ENCODE measurements around the gene MADD.
"Not testable (repeated sequence)": the region's sequence is repeated elsewhere in the genome, so short reads cannot be mapped to it uniquely, and the experiment has no call there.

The MADD gene

DNA sequence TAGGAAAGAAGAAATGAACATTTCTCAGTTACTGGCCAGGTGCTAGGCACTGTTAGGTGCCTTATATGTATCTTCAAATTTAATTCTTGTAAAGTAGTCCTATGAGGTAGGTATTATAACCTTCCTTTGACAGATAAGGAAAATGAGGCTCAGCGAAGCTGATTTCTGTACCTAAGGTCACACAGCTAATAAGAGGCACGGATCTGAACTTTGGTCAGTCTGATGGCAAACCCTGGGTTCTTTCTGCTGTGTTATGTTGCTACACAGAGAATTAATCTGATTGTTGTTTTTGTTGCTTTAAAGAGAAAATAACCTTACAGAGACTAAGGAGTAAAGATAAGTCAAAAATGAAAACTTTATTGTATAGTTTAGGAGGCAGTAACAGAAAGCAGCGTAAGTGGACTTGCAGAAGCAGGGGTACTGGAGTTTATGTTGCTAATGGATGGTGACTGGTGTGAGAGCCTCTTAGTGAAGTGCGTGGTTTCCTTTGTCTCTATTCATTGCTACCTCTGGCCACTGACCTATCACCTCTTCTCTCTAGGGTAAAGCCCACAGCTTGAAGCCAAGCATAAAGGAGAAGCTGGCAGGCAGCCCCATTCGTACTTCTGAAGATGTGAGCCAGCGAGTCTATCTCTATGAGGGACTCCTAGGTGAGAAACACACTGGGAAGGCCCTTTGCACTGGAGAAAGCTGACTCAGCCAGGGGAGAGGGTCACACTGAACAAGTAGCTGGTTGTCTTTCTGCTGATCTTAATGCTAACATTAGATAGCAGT lies 38.3 kb downstream of the MADD start:
- DNase-seq (ENCODE audit: low read depth), result no peak
- no peak for TF ChIP-seq CTCF (IDR thresholded peaks at IDR 0.05; ENCODE audit: low read length, missing control alignments)

DNA sequence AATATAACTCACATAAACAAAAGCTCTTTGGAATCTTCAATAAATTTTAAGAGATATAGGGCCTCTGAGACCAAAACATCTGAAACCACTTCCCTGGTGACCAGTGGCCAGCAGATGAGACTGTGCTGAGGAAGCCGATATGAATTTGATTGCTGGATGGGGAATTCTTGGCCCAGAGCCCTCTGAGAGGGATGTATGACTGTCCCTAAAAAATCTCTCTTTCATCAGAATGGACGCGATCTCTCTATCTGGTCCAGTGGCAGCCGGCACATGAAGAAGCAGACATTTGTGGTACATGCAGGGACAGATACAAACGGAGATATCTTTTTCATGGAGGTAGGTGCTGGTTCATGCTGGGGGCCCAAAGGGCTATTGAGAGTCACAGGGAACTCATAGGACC lies 45.1 kb downstream of the MADD start:
- no peak overlapping the region for H3K4me3 ChIP-seq (replicated peaks; ENCODE audit: low read depth, low read length)
- no peak for DNase-seq (ENCODE audit: low read depth)
- no peak for TF ChIP-seq CTCF (IDR thresholded peaks at IDR 0.05; ENCODE audit: low read length, missing control alignments)

More for the DNA sequence above, 38.3 kb downstream of the MADD start:
- no peak overlapping the region for H3K4me3 ChIP-seq (replicated peaks; ENCODE audit: low read depth, low read length)

DNA sequence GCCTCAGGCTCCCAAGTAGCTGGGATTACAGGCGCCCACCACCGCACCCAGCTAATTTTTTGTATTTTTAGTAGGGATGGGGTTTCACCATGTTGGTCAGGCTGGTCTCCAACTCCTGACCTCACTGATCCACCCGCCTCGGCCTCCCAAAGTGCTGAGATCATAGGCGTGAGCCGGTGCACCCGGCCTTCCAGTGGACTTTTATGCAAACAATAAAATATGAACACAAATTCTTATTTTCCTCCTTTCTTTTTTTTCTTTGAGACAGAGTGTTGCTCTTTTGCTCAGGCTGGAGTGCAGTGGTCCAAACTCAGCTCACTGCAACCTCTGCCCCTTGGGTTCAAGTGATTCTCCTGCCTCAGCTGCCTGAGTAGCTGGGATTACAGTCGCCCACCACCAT lies 46.6 kb downstream of the MADD start:
- DNase-seq (ENCODE audit: low read depth); H3K4me3 ChIP-seq (replicated peaks; ENCODE audit: low read depth, low read length): not testable (repeated sequence)

DNA sequence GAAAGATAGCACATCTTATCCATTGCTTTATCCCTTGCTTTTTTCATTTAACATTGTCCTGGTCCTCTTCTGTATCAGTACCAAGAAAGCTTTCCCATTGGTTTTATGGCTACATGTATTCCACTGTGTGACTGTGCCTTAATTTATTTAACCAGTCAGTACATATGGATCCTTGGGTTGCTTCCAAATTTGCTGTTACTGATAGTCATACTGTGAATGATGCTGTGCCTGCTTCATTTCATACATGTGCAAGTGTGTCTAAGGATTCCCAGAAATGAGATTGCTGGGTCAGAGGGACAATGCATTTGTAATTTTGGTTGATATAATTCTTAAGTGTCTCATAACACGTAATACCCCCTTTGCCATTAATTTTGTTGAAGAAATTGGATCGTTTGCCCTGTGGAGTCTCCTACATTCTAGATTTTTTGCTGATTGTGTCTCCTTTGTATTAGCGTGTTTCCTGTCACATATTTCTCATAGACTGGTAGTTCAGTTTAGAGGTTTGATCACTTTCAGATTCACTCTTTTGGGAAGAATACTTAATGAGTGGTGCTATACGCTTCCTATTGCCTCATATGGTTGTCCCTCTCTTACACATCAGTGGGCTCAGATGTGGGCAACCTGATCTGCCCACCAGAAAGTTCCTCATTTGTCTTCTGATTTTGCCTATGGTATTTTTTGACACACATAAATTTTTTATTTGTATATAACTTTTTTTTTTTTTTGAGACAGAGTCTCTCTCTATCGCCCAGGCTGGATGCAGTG lies 47.3 kb downstream of the MADD start:
- H3K4me3 ChIP-seq (replicated peaks; ENCODE audit: low read depth, low read length), result no peak overlapping the region
- DNase-seq (ENCODE audit: low read depth), result no peak
- no peak for TF ChIP-seq CTCF (IDR thresholded peaks at IDR 0.05; ENCODE audit: low read length, missing control alignments)

GRCh38 chr11:47318166-47318565 lies 48.2 kb downstream of the MADD start:
- DNase-seq (ENCODE audit: low read depth), result no peak
- TF ChIP-seq CTCF (IDR thresholded peaks at IDR 0.05; ENCODE audit: low read length, missing control alignments), result no peak
- no peak overlapping the region for H3K4me3 ChIP-seq (replicated peaks; ENCODE audit: low read depth, low read length)

- H3K4me3 ChIP-seq (replicated peaks; ENCODE audit: low read depth, low read length), result no peak overlapping the region
- TF ChIP-seq CTCF (IDR thresholded peaks at IDR 0.05; ENCODE audit: low read length, missing control alignments), result no peak
- DNase-seq (ENCODE audit: low read depth), result no peak
These were observed 54.6 kb downstream of the MADD start for GRCh38 chr11:47324520-47324919.

DNA sequence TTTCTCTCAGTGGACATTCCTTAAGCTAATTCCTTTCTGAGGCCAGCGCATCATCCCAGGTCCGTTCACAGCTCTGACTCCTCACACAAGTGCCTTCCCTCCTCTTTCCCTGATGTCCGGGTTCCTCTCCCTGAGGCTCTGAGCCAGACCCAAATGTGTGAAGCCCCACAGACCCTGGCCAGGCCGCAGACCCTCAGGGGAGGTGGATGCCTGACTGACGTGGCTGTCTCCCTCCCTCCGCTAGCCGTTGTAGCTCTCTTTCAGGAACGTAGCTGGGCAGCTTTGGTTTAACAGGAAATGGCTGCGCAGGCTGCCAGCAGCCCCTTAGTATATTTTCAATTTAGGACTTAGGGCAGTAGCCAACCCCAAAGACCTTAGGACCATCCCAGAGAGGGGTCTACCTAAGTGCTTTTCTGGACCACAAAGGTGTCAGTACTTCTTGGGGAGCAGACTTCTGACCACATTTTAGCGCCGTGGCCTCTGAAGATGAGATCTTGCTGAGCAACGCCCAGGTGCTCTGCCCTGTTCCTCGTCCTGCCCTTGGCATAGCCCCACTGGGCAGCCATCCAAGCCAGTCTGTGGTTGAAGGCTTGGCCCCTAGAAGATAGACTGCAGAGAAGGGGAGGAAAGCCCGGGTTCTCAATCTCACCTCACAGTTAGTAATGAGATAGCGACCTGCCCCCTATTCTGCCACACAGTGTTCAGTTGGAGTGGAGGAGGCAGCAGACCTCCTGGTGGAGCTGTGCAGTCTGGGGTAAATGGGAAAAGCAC lies 55.5 kb downstream of the MADD start:
- no peak for TF ChIP-seq CTCF (IDR thresholded peaks at IDR 0.05; ENCODE audit: low read length, missing control alignments)
- no peak overlapping the region for H3K4me3 ChIP-seq (replicated peaks; ENCODE audit: low read depth, low read length)
- no peak for DNase-seq (ENCODE audit: low read depth)
